Measurements from ENCODE around the gene HBE1.

Gene HBE1

DNA sequence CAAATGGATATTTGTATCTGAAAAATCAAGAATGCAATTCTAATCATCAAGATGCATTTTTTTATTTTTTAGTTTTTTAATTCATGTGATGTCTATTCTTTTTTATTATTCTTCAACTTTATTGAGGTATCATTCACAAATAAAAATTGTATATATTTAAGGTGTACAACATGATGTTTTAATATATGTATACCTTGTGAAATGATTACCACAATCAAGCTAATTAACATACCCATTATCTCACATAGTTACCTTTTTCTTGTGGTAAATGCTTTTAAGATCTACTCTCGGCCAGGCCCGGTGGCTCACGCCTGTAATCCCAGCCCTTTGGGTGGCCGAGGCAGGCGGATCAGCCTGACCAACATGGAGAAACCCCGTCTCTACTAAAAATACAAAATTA is 46.6 kb downstream of the HBE1 start:
- H3K27me3 Mint-ChIP-seq (ENCODE audit: low read depth, poor library complexity), result no peaks in the 10 kb centered on the region
- peaks cover 38% of the 10 kb centered on the region for H3K9me3 Mint-ChIP-seq
- H3K4me3 Mint-ChIP-seq, result no peak overlapping the region
- no peak overlapping the region for H3K27ac Mint-ChIP-seq
- H3K36me3 Mint-ChIP-seq (ENCODE audit: low read depth), result no peaks in the 10 kb centered on the region
- H3K4me1 Mint-ChIP-seq, result no peaks in the 10 kb centered on the region
- DNase-seq, result no peak
- TF ChIP-seq, protein P1, sequence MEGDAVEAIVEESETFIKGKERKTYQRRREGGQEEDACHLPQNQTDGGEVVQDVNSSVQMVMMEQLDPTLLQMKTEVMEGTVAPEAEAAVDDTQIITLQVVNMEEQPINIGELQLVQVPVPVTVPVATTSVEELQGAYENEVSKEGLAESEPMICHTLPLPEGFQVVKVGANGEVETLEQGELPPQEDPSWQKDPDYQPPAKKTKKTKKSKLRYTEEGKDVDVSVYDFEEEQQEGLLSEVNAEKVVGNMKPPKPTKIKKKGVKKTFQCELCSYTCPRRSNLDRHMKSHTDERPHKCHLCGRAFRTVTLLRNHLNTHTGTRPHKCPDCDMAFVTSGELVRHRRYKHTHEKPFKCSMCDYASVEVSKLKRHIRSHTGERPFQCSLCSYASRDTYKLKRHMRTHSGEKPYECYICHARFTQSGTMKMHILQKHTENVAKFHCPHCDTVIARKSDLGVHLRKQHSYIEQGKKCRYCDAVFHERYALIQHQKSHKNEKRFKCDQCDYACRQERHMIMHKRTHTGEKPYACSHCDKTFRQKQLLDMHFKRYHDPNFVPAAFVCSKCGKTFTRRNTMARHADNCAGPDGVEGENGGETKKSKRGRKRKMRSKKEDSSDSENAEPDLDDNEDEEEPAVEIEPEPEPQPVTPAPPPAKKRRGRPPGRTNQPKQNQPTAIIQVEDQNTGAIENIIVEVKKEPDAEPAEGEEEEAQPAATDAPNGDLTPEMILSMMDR (IDR thresholded peaks at IDR 0.05), result no peak
